Caco-2 (cell line): ENCODE results near the gene CDK17. TPM values are rescaled to one million over a fixed set of nuclear protein-coding genes. Genes with fewer than 3 reads are reported as not detected.

Experiments
- BruUV-seq: library from RNA; stranded (reverse); fragments of 400-500 nt; replicated peaks from 2 replicates; lab custom pipeline; 2021; lab: Mats Ljungman, UMichigan
- CTCF ChIA-PET: fragments of 300-600 bp; sonication (Branson Sonifier 250); formaldehyde crosslinking; loops from one replicate; lab custom pipeline; 2022; ENCODE audit warnings: antibody characterized with exemption; lab: Charles Lee
- POLR2A ChIA-PET: fragments of 300-600 bp; sonication (Branson Sonifier 250); formaldehyde crosslinking; loops from one replicate; lab custom pipeline; 2022; ENCODE audit warnings: antibody characterized with exemption; lab: Charles Lee
- DNase-seq, 2 experiments: peaks; one replicate each; pipeline versions ENCODE4 v3.0.0 to v3.0.0-alpha.2; 2020 to 2022
- H3K27me3 ChIP-seq: replicated peaks from 2 replicates; pipeline ENCODE4 v1.6.0; 2011; ENCODE audit warnings: low read length; ENCODE audit not compliant: control insufficient read depth, insufficient read depth
- H3K36me3 ChIP-seq: 2 replicates; pipeline ENCODE4 v1.5.1; 2011; ENCODE audit warnings: low read length; ENCODE audit not compliant: control insufficient read depth, insufficient read depth
- H3K4me1 ChIP-seq: fragments of 250-450 bp; sonication (Bioruptor Pico); 2 replicates; pipeline ENCODE4 v1.5.1; 2020; ENCODE audit warnings: mild to moderate bottlenecking
- H3K4me3 ChIP-seq: 2 replicates; pipeline ENCODE4 v1.5.1; 2011; ENCODE audit warnings: low read depth, mild to moderate bottlenecking, control low read depth, low read length
- H3K9me3 ChIP-seq: fragments of 250-450 bp; sonication (Bioruptor Pico); 2 replicates; pipeline ENCODE4 v1.5.1; 2020; ENCODE audit warnings: mild to moderate bottlenecking, moderate library complexity
- H3K27ac Mint-ChIP-seq: one replicate; pipeline ENCODE4 v1.8.0; 2022; ENCODE audit warnings: mixed read lengths; ENCODE audit not compliant: unreplicated experiment
- H3K27me3 Mint-ChIP-seq: one replicate; pipeline ENCODE4 v1.8.0; 2022; ENCODE audit warnings: mixed read lengths; ENCODE audit not compliant: insufficient read depth, unreplicated experiment
- H3K36me3 Mint-ChIP-seq: one replicate; pipeline ENCODE4 v1.8.0; 2022; ENCODE audit warnings: mild to moderate bottlenecking, mixed read lengths; ENCODE audit not compliant: insufficient read depth, unreplicated experiment
- H3K4me1 Mint-ChIP-seq: one replicate; pipeline ENCODE4 v1.8.0; 2022; ENCODE audit warnings: low read depth, mixed read lengths; ENCODE audit not compliant: unreplicated experiment
- H3K4me3 Mint-ChIP-seq: one replicate; pipeline ENCODE4 v1.8.0; 2022; ENCODE audit warnings: mild to moderate bottlenecking, moderate library complexity, mixed read lengths; ENCODE audit not compliant: unreplicated experiment
- H3K9me3 Mint-ChIP-seq: one replicate; pipeline ENCODE4 v1.8.0; 2022; ENCODE audit warnings: mixed read lengths; ENCODE audit not compliant: unreplicated experiment
- intact Hi-C: fragments of 100-400 bp; cut with micrococcal nuclease; formaldehyde crosslinking; loops from one replicate; pipeline ENCODE4 v1.10.0; 2022; ENCODE audit not compliant: unreplicated experiment
- total RNA-seq: library from RNA; stranded (reverse); gene quantifications from 2 replicates; pipeline ENCODE4 v1.2.3, GENCODE V29; 2022
- TF ChIP-seq, protein P1 (sequence below), 2 experiments: fragments of 200-600 bp in 1 of 2; IDR thresholded peaks; 1 replicate in 1 of 2; 2 replicates in 1 of 2; pipeline versions ENCODE4 v1.5.1 to v1.8.0; 2011 to 2022; ENCODE audit warnings: antibody characterized with exemption in 1 of 2, control low read depth in 1 of 2, inconsistent platforms in 1 of 2, low read depth in 1 of 2, low read length in 1 of 2, mild to moderate bottlenecking in 1 of 2, moderate library complexity in 1 of 2; ENCODE audit not compliant: insufficient read depth in 1 of 2, severe bottlenecking in 1 of 2, unreplicated experiment in 1 of 2

CDK17 gene
- total RNA-seq, 1 experiment from 2014 or later, result 11.7 TPM

DNA sequence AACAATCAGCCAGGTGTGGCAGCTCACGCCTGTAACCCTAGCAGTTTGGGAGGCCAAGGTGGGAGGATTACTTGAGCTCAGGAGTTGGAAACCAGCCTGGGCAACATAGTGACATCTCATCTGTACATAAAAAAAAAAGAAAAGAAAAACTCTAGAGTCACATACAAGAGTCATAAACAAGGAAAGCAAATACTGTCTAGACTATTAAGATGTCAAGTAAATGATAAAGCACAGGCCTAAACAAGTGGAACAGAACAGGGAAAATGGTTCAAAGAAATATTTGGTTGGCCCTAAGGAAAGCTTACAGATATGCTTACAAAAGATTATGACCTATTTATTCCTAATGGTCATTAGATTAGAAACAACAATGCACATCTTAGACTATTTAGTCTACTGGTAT is 12.3 kb downstream of the CDK17 start:
- H3K27me3 ChIP-seq, result no peaks in the 10 kb centered on the region
- CTCF ChIA-PET, result no interaction called here
- intact Hi-C loops, result no loop called here
- no peaks in the 10 kb centered on the region for H3K27me3 Mint-ChIP-seq
- TF ChIP-seq, protein P1, sequence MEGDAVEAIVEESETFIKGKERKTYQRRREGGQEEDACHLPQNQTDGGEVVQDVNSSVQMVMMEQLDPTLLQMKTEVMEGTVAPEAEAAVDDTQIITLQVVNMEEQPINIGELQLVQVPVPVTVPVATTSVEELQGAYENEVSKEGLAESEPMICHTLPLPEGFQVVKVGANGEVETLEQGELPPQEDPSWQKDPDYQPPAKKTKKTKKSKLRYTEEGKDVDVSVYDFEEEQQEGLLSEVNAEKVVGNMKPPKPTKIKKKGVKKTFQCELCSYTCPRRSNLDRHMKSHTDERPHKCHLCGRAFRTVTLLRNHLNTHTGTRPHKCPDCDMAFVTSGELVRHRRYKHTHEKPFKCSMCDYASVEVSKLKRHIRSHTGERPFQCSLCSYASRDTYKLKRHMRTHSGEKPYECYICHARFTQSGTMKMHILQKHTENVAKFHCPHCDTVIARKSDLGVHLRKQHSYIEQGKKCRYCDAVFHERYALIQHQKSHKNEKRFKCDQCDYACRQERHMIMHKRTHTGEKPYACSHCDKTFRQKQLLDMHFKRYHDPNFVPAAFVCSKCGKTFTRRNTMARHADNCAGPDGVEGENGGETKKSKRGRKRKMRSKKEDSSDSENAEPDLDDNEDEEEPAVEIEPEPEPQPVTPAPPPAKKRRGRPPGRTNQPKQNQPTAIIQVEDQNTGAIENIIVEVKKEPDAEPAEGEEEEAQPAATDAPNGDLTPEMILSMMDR (IDR thresholded peaks at IDR 0.05; ENCODE audit: insufficient read depth in 1 of 2, low read depth in 1 of 2, low read length in 1 of 2, severe bottlenecking in 1 of 2, unreplicated experiment in 1 of 2), result no peak
- H3K27ac Mint-ChIP-seq, result no peak overlapping the region
- H3K9me3 Mint-ChIP-seq, result no peaks in the 10 kb centered on the region
- POLR2A ChIA-PET, result no interaction called here
- H3K36me3 ChIP-seq, result no peaks in the 10 kb centered on the region
- H3K4me3 ChIP-seq, result no peak overlapping the region
- no peaks in the 10 kb centered on the region for H3K4me1 ChIP-seq
- no peak for DNase-seq
- H3K4me1 Mint-ChIP-seq, result no peaks in the 10 kb centered on the region
- no peaks in the 10 kb centered on the region for H3K9me3 ChIP-seq
- BruUV-seq, result no TSS peak
- H3K4me3 Mint-ChIP-seq, result no peak overlapping the region
- H3K36me3 Mint-ChIP-seq, result no peaks in the 10 kb centered on the region

GRCh38 chr12:96386794-96387193 is 13.4 kb downstream of the CDK17 start:
- CTCF ChIA-PET, result no interaction called here
- no peaks in the 10 kb centered on the region for H3K4me1 ChIP-seq
- H3K4me1 Mint-ChIP-seq, result no peaks in the 10 kb centered on the region
- H3K36me3 ChIP-seq, result no peaks in the 10 kb centered on the region
- DNase-seq, result no peak
- H3K27ac Mint-ChIP-seq, result no peak overlapping the region
- H3K4me3 ChIP-seq, result no peak overlapping the region
- intact Hi-C loops, result no loop called here
- BruUV-seq, result no TSS peak
- no peaks in the 10 kb centered on the region for H3K27me3 Mint-ChIP-seq
- POLR2A ChIA-PET, result no interaction called here
- no peaks in the 10 kb centered on the region for H3K27me3 ChIP-seq
- TF ChIP-seq, protein P1 (IDR thresholded peaks at IDR 0.05; ENCODE audit: insufficient read depth in 1 of 2, low read depth in 1 of 2, low read length in 1 of 2, severe bottlenecking in 1 of 2, unreplicated experiment in 1 of 2), result no peak
- H3K4me3 Mint-ChIP-seq, result no peak overlapping the region
- no peaks in the 10 kb centered on the region for H3K9me3 ChIP-seq
- no peaks in the 10 kb centered on the region for H3K36me3 Mint-ChIP-seq
- H3K9me3 Mint-ChIP-seq, result no peaks in the 10 kb centered on the region

GRCh38 chr12:96383991-96384390 is 16.2 kb downstream of the CDK17 start:
- intact Hi-C loops, result no loop called here
- Mint-ChIP-seq H3K27me3 (no peaks in the 10 kb centered on the region), H3K4me3 (no peak overlapping the region), H3K36me3 (no peaks in the 10 kb centered on the region), H3K27ac (no peak overlapping the region), H3K9me3 (peaks cover 1% of the 10 kb centered on the region), H3K4me1 (no peaks in the 10 kb centered on the region)
- Histone ChIP-seq H3K36me3 (no peaks in the 10 kb centered on the region), H3K27me3 (no peaks in the 10 kb centered on the region), H3K4me3 (no peak overlapping the region), H3K9me3 (no peaks in the 10 kb centered on the region), H3K4me1 (no peaks in the 10 kb centered on the region)
- BruUV-seq, result no TSS peak
- POLR2A ChIA-PET, result no interaction called here
- CTCF ChIA-PET, result no interaction called here
- TF ChIP-seq, protein P1 (IDR thresholded peaks at IDR 0.05; ENCODE audit: insufficient read depth in 1 of 2, low read depth in 1 of 2, low read length in 1 of 2, severe bottlenecking in 1 of 2, unreplicated experiment in 1 of 2), result no peak
- no peak for DNase-seq
